MM.1S (cell line): Measurements from ENCODE around the gene LAMP5.

Experiments
- DNase-seq: peaks from one replicate; pipeline ENCODE4 v3.0.0-alpha.2; 2015
- H2AFZ ChIP-seq: fragments of 300-600 bp; sonication (generic); 2 replicates; pipeline ENCODE4 v1.6.0; 2016; ENCODE audit warnings: antibody characterized with exemption, low read length
- H3F3A ChIP-seq: fragments of 300-600 bp; sonication (generic); 2 replicates; pipeline ENCODE4 v1.6.1; 2016; ENCODE audit warnings: mild to moderate bottlenecking, antibody characterized with exemption, low read length, moderate library complexity, mixed read lengths; ENCODE audit not compliant: insufficient read depth
- H3K27ac ChIP-seq: fragments of 300-600 bp; sonication (generic); 2 replicates; pipeline ENCODE4 v1.5.1; 2016; ENCODE audit warnings: mild to moderate bottlenecking, low read length
- H3K27me3 ChIP-seq: fragments of 300-600 bp; sonication (generic); replicated peaks from 2 replicates; pipeline ENCODE4 v1.6.0; 2016; ENCODE audit warnings: low read length; ENCODE audit not compliant: insufficient read depth
- H3K36me3 ChIP-seq: fragments of 300-600 bp; sonication (generic); replicated peaks from 2 replicates; pipeline ENCODE4 v1.6.1; 2016; ENCODE audit warnings: mild to moderate bottlenecking, low read length, mixed read lengths; ENCODE audit not compliant: insufficient read depth
- H3K4me1 ChIP-seq: fragments of 300-600 bp; sonication (generic); 2 replicates; pipeline ENCODE4 v1.6.1; 2016; ENCODE audit warnings: low read length, mixed read lengths
- H3K4me2 ChIP-seq: fragments of 300-600 bp; sonication (generic); 2 replicates; pipeline ENCODE4 v1.6.0; 2016; ENCODE audit warnings: low read depth, low read length
- H3K4me3 ChIP-seq: fragments of 300-600 bp; sonication (generic); 2 replicates; pipeline ENCODE4 v1.5.1; 2016; ENCODE audit warnings: low read length, mixed read lengths
- H3K79me2 ChIP-seq: fragments of 300-600 bp; sonication (generic); 2 replicates; pipeline ENCODE4 v1.6.1; 2016; ENCODE audit warnings: mixed run types, low read length, mixed read lengths
- H3K9ac ChIP-seq: fragments of 300-600 bp; sonication (generic); 2 replicates; pipeline ENCODE4 v1.6.1; 2016; ENCODE audit warnings: low read length, mixed read lengths
- H3K9me2 ChIP-seq: fragments of 300-600 bp; sonication (generic); replicated peaks from 2 replicates; pipeline ENCODE4 v1.6.1; 2016; ENCODE audit warnings: mild to moderate bottlenecking, low read length, mixed read lengths; ENCODE audit not compliant: insufficient read depth
- H3K9me3 ChIP-seq: fragments of 300-600 bp; sonication (generic); replicated peaks from 2 replicates; pipeline ENCODE4 v1.6.1; 2016; ENCODE audit warnings: mild to moderate bottlenecking, low read length, mixed read lengths; ENCODE audit not compliant: insufficient read depth
- H4K20me1 ChIP-seq: fragments of 300-600 bp; sonication (generic); 2 replicates; pipeline ENCODE4 v1.6.1; 2016; ENCODE audit warnings: mild to moderate bottlenecking, low read length, moderate library complexity, mixed read lengths; ENCODE audit not compliant: insufficient read depth
- CTCF ChIP-seq: fragments of 300-600 bp; sonication (generic); IDR thresholded peaks from 2 replicates; pipeline ENCODE4 v1.5.1; 2016; ENCODE audit warnings: antibody characterized with exemption, low read length, mixed read lengths
- EZH2 ChIP-seq: fragments of 300-600 bp; sonication (generic); optimal IDR thresholded peaks from 2 replicates; pipeline ENCODE3; 2017; ENCODE audit warnings: low read depth, mild to moderate bottlenecking, antibody characterized with exemption, low read length, mixed read lengths
- EZH2phosphoT487 ChIP-seq: fragments of 300-600 bp; sonication (generic); IDR thresholded peaks from 2 replicates; pipeline ENCODE4 v1.6.1; 2018; ENCODE audit warnings: antibody characterized with exemption, low read length

Gene LAMP5

GRCh38 chr20:9551808-9552550 lies 37.6 kb downstream of the LAMP5 start:
- no peaks in the 10 kb centered on the region for H3K36me3 ChIP-seq
- H4K20me1 ChIP-seq: no peaks in the 10 kb centered on the region
- no peaks in the 10 kb centered on the region for H3K79me2 ChIP-seq
- no peaks in the 10 kb centered on the region for H3K9me2 ChIP-seq
- no peaks in the 10 kb centered on the region for H3F3A ChIP-seq
- no peak overlapping the region for H3K9ac ChIP-seq
- H3K27ac ChIP-seq: no peak overlapping the region
- no peaks in the 10 kb centered on the region for H3K9me3 ChIP-seq
- H2AFZ ChIP-seq: no peak overlapping the region
- H3K4me3 ChIP-seq: no peak overlapping the region
- H3K4me1 ChIP-seq: no peaks in the 10 kb centered on the region
- no peak overlapping the region for H3K4me2 ChIP-seq
- no peaks in the 10 kb centered on the region for H3K27me3 ChIP-seq
- DNase-seq: no peak
- TF ChIP-seq EZH2phosphoT487 (no peak), EZH2 (no peak), CTCF (no peak)

- DNase-seq: no peak
Measured at GRCh38 chr20:9555781-9556180, 41.4 kb downstream of the LAMP5 start.

GRCh38 chr20:9557411-9557810 lies 43.0 kb downstream of the LAMP5 start:
- Histone ChIP-seq H3K9ac (no peak overlapping the region), H4K20me1 (no peaks in the 10 kb centered on the region), H3K4me1 (no peaks in the 10 kb centered on the region), H3K4me3 (no peak overlapping the region), H3K79me2 (no peaks in the 10 kb centered on the region), H3K36me3 (no peaks in the 10 kb centered on the region), H3K9me2 (no peaks in the 10 kb centered on the region), H3F3A (no peaks in the 10 kb centered on the region), H3K9me3 (no peaks in the 10 kb centered on the region), H3K27me3 (no peaks in the 10 kb centered on the region), H3K27ac (no peak overlapping the region), H2AFZ (no peak overlapping the region), H3K4me2 (no peak overlapping the region)
- no peak for TF ChIP-seq EZH2phosphoT487
- TF ChIP-seq CTCF: no peak
- TF ChIP-seq EZH2: no peak
- DNase-seq: no peak

More at GRCh38 chr20:9555781-9556180, 41.4 kb downstream of the LAMP5 start:
- Histone ChIP-seq H3K27ac (no peak overlapping the region), H3K9me3 (no peaks in the 10 kb centered on the region), H3K9ac (no peak overlapping the region), H3K4me2 (no peak overlapping the region), H3K4me3 (no peak overlapping the region), H4K20me1 (no peaks in the 10 kb centered on the region), H3K36me3 (no peaks in the 10 kb centered on the region), H3K27me3 (no peaks in the 10 kb centered on the region), H2AFZ (no peak overlapping the region), H3F3A (no peaks in the 10 kb centered on the region), H3K9me2 (no peaks in the 10 kb centered on the region), H3K79me2 (no peaks in the 10 kb centered on the region), H3K4me1 (no peaks in the 10 kb centered on the region)
- TF ChIP-seq EZH2phosphoT487 (no peak), CTCF (no peak), EZH2 (no peak)
